SK-N-SH treated with all-trans-retinoic acid at 6 μM for 48 hours (cell line): ENCODE data around the gene DLG5.

Source experiments
- ARNTL ChIP-seq: fragments of 450-650 bp; formaldehyde crosslinking; IDR thresholded peaks from 2 replicates; pipeline ENCODE4 v1.5.0; 2020; ENCODE audit warnings: low read depth, mild to moderate bottlenecking, moderate library complexity, borderline replicate concordance
- PATZ1 ChIP-seq: fragments of 250-450 bp; sonication (Bioruptor Pico); IDR thresholded peaks from 2 replicates; pipeline ENCODE4 v1.8.0; 2020; ENCODE audit warnings: mild to moderate bottlenecking, moderate library complexity, borderline replicate concordance
- POU6F1 ChIP-seq: fragments of 250-450 bp; sonication (Bioruptor Pico); IDR thresholded peaks from 2 replicates; pipeline ENCODE4 v1.8.0; 2021; ENCODE audit warnings: low read depth, mild to moderate bottlenecking, moderate library complexity, borderline replicate concordance
- ZFP30 ChIP-seq: fragments of 450-650 bp; formaldehyde crosslinking; IDR thresholded peaks from 2 replicates; pipeline ENCODE4 v1.5.0; 2022; ENCODE audit warnings: mild to moderate bottlenecking, moderate library complexity
- ZNF565 ChIP-seq: fragments of 450-650 bp; formaldehyde crosslinking; conservative IDR thresholded peaks from 2 replicates; pipeline ENCODE4 v1.5.0; 2020; ENCODE audit warnings: low read depth, mild to moderate bottlenecking, moderate library complexity
- ZNF70 ChIP-seq: fragments of 450-650 bp; formaldehyde crosslinking; IDR thresholded peaks from 2 replicates; pipeline ENCODE4 v1.5.0; 2020; ENCODE audit warnings: mild to moderate bottlenecking, moderate library complexity
- ZNF8 ChIP-seq: fragments of 450-650 bp; formaldehyde crosslinking; IDR thresholded peaks from 2 replicates; pipeline ENCODE4 v1.5.0; 2020; ENCODE audit warnings: mild to moderate bottlenecking, moderate library complexity

GRCh38 chr10:77899080-77899477 is 27.5 kb downstream of the DLG5 start:
- no peak for TF ChIP-seq ZNF565 (CRISPR knock-in tag)
- no peak for TF ChIP-seq PATZ1 (CRISPR knock-in tag)
- TF ChIP-seq ZNF8 (CRISPR knock-in tag) = no peak
- TF ChIP-seq POU6F1 = no peak
- TF ChIP-seq ZNF70 (CRISPR knock-in tag) = no peak
- no peak for TF ChIP-seq ARNTL (CRISPR knock-in tag)
- no peak for TF ChIP-seq ZFP30 (CRISPR knock-in tag)
